Keratinocyte (primary cell): ENCODE data around the gene DYNLRB1. TPM values are rescaled to one million over a fixed set of nuclear protein-coding genes. Genes with fewer than 3 reads are reported as not detected.

Source experiments
- DNase-seq: peaks from one replicate; pipeline ENCODE4 v3.0.0-alpha.2; 2011; ENCODE audit warnings: low read depth, missing footprints, low spot score
- FAIRE-seq: peaks from 2 replicates; lab custom pipeline; 2011; peaks lifted over from hg19 to GRCh38; lab: Jason Lieb, UNC
- H2AFZ ChIP-seq: 2 replicates; pipeline ENCODE4 v1.6.0; 2012; ENCODE audit warnings: low read length, control low read depth, inconsistent platforms; ENCODE audit not compliant: control insufficient read depth
- H3K27ac ChIP-seq: 2 replicates; pipeline ENCODE4 v1.5.1; 2011; ENCODE audit warnings: low read length; ENCODE audit not compliant: control insufficient read depth, insufficient read depth
- H3K27me3 ChIP-seq: 3 replicates; pipeline ENCODE4 v1.6.0; 2011; ENCODE audit warnings: low read length; ENCODE audit not compliant: control insufficient read depth, insufficient read depth; ENCODE audit errors: extremely low read depth
- H3K36me3 ChIP-seq, 2 experiments: 2 replicates in 1 of 2; 3 replicates in 1 of 2; pipeline ENCODE4 v1.5.1; 2011; ENCODE audit warnings: low read length in 2 of 2, mild to moderate bottlenecking in 1 of 2; ENCODE audit not compliant: control insufficient read depth in 2 of 2, insufficient read depth in 2 of 2; ENCODE audit errors: extremely low read depth in 1 of 2
- H3K4me1 ChIP-seq: 3 replicates; pipeline ENCODE4 v1.5.1; 2011; ENCODE audit warnings: low read length; ENCODE audit not compliant: control insufficient read depth, insufficient read depth; ENCODE audit errors: extremely low read depth
- H3K4me2 ChIP-seq: 3 replicates; pipeline ENCODE4 v1.6.0; 2011; ENCODE audit warnings: low read depth, low read length; ENCODE audit not compliant: control insufficient read depth, insufficient read depth; ENCODE audit errors: extremely low read depth
- H3K4me3 ChIP-seq, 3 experiments: fragments of 200-600 bp in 1 of 3; sonication (generic) in 1 of 3; 2 replicates in 2 of 3; 3 replicates in 1 of 3; pipeline ENCODE4 v1.5.1; 2011 to 2016; ENCODE audit warnings: low read length in 3 of 3, mild to moderate bottlenecking in 3 of 3, control low read depth in 2 of 3, inconsistent platforms in 1 of 3, low read depth in 1 of 3, mixed read lengths in 1 of 3, mixed run types in 1 of 3, moderate library complexity in 1 of 3; ENCODE audit not compliant: control insufficient read depth in 2 of 3, insufficient read depth in 2 of 3; ENCODE audit errors: extremely low read depth in 1 of 3
- H3K79me2 ChIP-seq: 2 replicates; pipeline ENCODE4 v1.6.0; 2012; ENCODE audit warnings: low read length; ENCODE audit not compliant: control insufficient read depth, insufficient read depth
- H3K9ac ChIP-seq: 3 replicates; pipeline ENCODE4 v1.6.0; 2011; ENCODE audit warnings: low read length; ENCODE audit not compliant: control insufficient read depth, insufficient read depth; ENCODE audit errors: extremely low read depth
- H3K9me1 ChIP-seq: 3 replicates; pipeline ENCODE4 v1.6.0; 2011; ENCODE audit warnings: low read length; ENCODE audit not compliant: control insufficient read depth, insufficient read depth; ENCODE audit errors: extremely low read depth
- H3K9me3 ChIP-seq: 2 replicates; pipeline ENCODE4 v1.5.1; 2012; ENCODE audit warnings: low read depth, low read length; ENCODE audit not compliant: control insufficient read depth
- H4K20me1 ChIP-seq: 3 replicates; pipeline ENCODE4 v1.6.0; 2011; ENCODE audit warnings: low read length; ENCODE audit not compliant: control insufficient read depth, insufficient read depth; ENCODE audit errors: extremely low read depth
- EZH2 ChIP-seq: IDR thresholded peaks from one replicate; pipeline ENCODE4 v1.6.1; 2012; ENCODE audit warnings: inconsistent platforms, mild to moderate bottlenecking, low read length, moderate library complexity
- dilution Hi-C: fragments of 300-500 bp; cut with MboI; formaldehyde crosslinking; loops from one replicate; pipeline ENCODE4 v1.7.0; 2020; ENCODE audit warnings: low sequenced_read_pairs; ENCODE audit not compliant: extremely low pct_ligation_motif_present
- polyA plus RNA-seq, 5 experiments: library from polyadenylated mRNA; depleted of rRNA in 3 of 5; stranded (reverse) in 3 of 5; stranded (forward) in 1 of 5; unstranded in 1 of 5; fragments of >200 nt; gene quantifications; 1 replicate in 1 of 5; 2 replicates in 3 of 5; 3 replicates in 1 of 5; pipeline versions ENCODE4 v1.2.1 to v1.2.3, GENCODE V29; 2011 to 2012; ENCODE audit warnings: missing spikeins in 2 of 5, low read depth in 1 of 5, low replicate concordance in 1 of 5
- TF ChIP-seq, protein P1 (sequence below), 3 experiments: IDR thresholded peaks in 1 of 3; conservative IDR thresholded peaks in 1 of 3; optimal IDR thresholded peaks in 1 of 3; 2 replicates in 2 of 3; 3 replicates in 1 of 3; pipeline versions ENCODE3 to v1.5.1; 2011; ENCODE audit warnings: low read length in 3 of 3, mild to moderate bottlenecking in 3 of 3, moderate library complexity in 2 of 3, control low read depth in 1 of 3, inconsistent platforms in 1 of 3; ENCODE audit not compliant: insufficient read depth in 2 of 3; ENCODE audit errors: extremely low read depth in 1 of 3

DYNLRB1 gene
- polyA plus RNA-seq, 1 donor (not counting 4 experiments of a cell fraction or from before 2014, with no cell fraction given) = 156 TPM

DNA sequence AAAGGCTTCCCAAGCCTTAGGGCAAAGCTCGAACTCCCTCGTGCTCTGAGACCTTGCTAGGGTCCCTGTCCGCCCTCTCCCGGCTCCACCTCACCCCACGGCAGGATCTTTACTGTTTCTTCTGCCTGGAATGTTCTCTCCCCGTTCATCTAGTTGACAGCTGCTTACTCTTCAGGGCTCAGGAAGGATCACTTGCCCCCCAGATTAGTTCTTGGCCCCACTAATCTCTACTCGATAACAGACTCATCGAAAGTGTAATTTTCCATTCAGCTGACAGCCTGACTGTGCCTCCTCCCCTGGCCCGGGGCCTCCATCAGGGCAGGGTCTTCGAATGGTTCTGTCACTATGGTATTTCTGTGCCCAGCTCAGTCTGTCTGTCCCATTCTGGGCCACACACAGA lies 45.4 kb downstream of the DYNLRB1 start:
- H3K36me3 ChIP-seq = no peaks in the 10 kb centered on the region
- H4K20me1 ChIP-seq = no peaks in the 10 kb centered on the region
- no peaks in the 10 kb centered on the region for H3K27me3 ChIP-seq
- no peak overlapping the region for H3K4me3 ChIP-seq
- no peak overlapping the region for H3K27ac ChIP-seq
- H3K79me2 ChIP-seq = no peaks in the 10 kb centered on the region
- H3K9me3 ChIP-seq = no peaks in the 10 kb centered on the region
- H2AFZ ChIP-seq = no peak overlapping the region
- DNase-seq (no peak), FAIRE-seq (no peak)
- no peaks in the 10 kb centered on the region for H3K9me1 ChIP-seq
- no peak for TF ChIP-seq EZH2
- TF ChIP-seq, protein P1, sequence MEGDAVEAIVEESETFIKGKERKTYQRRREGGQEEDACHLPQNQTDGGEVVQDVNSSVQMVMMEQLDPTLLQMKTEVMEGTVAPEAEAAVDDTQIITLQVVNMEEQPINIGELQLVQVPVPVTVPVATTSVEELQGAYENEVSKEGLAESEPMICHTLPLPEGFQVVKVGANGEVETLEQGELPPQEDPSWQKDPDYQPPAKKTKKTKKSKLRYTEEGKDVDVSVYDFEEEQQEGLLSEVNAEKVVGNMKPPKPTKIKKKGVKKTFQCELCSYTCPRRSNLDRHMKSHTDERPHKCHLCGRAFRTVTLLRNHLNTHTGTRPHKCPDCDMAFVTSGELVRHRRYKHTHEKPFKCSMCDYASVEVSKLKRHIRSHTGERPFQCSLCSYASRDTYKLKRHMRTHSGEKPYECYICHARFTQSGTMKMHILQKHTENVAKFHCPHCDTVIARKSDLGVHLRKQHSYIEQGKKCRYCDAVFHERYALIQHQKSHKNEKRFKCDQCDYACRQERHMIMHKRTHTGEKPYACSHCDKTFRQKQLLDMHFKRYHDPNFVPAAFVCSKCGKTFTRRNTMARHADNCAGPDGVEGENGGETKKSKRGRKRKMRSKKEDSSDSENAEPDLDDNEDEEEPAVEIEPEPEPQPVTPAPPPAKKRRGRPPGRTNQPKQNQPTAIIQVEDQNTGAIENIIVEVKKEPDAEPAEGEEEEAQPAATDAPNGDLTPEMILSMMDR (optimal IDR thresholded peaks at IDR 0.05 in 1 of 3, IDR thresholded peaks at IDR 0.05 in 1 of 3, conservative IDR thresholded peaks at IDR 0.05 in 1 of 3; ENCODE audit: extremely low read depth in 1 of 3, insufficient read depth in 2 of 3, low read length in 3 of 3) = no peak
- peaks cover 6% of the 10 kb centered on the region for H3K4me1 ChIP-seq
- dilution Hi-C loops = no loop called here
- H3K4me2 ChIP-seq = no peak overlapping the region
- no peak overlapping the region for H3K9ac ChIP-seq

DNA sequence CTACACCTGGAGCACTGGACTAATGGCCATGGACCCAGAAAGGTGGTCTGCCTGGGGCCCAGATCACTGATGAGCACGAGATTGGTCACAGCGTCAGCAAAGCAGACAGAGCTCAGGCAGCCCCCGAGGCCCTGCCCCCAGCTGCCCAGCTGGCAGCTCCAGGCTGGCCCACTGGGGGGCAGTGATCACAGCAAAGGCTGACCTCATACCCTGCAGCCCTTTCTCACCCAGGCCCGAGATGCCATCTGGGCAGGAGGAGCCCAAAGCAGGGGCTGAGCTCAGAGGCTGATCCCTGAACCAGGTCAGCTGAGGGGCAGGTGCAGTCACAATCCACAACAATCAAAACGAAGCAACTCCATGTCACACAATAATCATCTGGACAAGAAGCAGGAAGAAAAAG lies 46.4 kb downstream of the DYNLRB1 start:
- Histone ChIP-seq H4K20me1 (no peaks in the 10 kb centered on the region), H3K4me2 (no peak overlapping the region), H3K27ac (no peak overlapping the region), H3K79me2 (no peaks in the 10 kb centered on the region), H2AFZ (no peak overlapping the region), H3K9me1 (no peaks in the 10 kb centered on the region), H3K27me3 (no peaks in the 10 kb centered on the region), H3K36me3 (peaks cover 3% of the 10 kb centered on the region in 2 experiments), H3K9me3 (no peaks in the 10 kb centered on the region), H3K4me1 (peaks cover 6% of the 10 kb centered on the region), H3K4me3 (no peak overlapping the region), H3K9ac (no peak overlapping the region)
- no peak for FAIRE-seq
- no peak for TF ChIP-seq EZH2
- TF ChIP-seq, protein P1 (optimal IDR thresholded peaks at IDR 0.05 in 1 of 3, IDR thresholded peaks at IDR 0.05 in 1 of 3, conservative IDR thresholded peaks at IDR 0.05 in 1 of 3; ENCODE audit: extremely low read depth in 1 of 3, insufficient read depth in 2 of 3, low read length in 3 of 3) = peak; percentile 13 to 45 (median 37)
- dilution Hi-C loops = no loop called here
- DNase-seq = no peak
